ENCODE data around the gene PLEKHH1. TPM values are rescaled to one million over a fixed set of nuclear protein-coding genes. Genes with fewer than 3 reads are reported as not detected.

PLEKHH1 gene
- total RNA-seq, 1 experiment from 2014 or later = 35.3 TPM

DNA sequence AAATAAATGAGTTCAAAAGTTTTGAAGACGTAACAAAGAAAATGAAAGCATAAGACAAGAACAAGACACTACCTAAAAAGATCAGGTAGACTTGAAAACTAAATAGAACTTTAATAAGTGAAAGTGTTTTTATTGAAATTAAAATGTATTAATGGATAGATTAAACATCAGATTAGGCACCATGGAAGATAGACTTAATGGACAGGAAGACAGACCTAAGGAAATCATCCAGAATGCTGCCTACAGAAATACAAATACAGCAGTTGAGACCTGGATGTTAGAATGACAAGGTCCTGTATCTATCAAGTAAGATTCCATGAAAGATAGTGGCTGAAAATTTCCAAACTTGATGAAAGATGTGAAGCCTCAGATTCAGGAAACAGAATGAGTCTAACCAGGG lies 11.5 kb downstream of the PLEKHH1 start:
- Histone ChIP-seq H2AK5ac (ENCODE audit: insufficient read length, low read length) (no peak overlapping the region), H3K56ac (ENCODE audit: insufficient read length, low read depth, low read length) (no peak overlapping the region), H2BK20ac (ENCODE audit: low read depth, low read length, poor library complexity, severe bottlenecking) (no peak overlapping the region), H3K4me2 (ENCODE audit: insufficient read depth, insufficient read length, low read length) (no peak overlapping the region), H3K27me3 (ENCODE audit: insufficient read depth, low read length) (no peaks in the 10 kb centered on the region), H3K9me3 (ENCODE audit: control insufficient read depth, low read depth, low read length) (no peaks in the 10 kb centered on the region), H3K27ac (ENCODE audit: insufficient read length, low read depth, low read length) (no peak overlapping the region), H3K79me2 (ENCODE audit: insufficient read depth, low read length) (0 out of 2 replicates have a peak, but pooled peaks cover 3% of the 10 kb centered on the region), H3K4me1 (ENCODE audit: insufficient read depth, low read length) (peaks cover 3% of the 10 kb centered on the region; the same call in 1 of the 2 replicates), H2BK120ac (ENCODE audit: low read depth, low read length, poor library complexity, severe bottlenecking) (no peak overlapping the region), H4K20me1 (ENCODE audit: control insufficient read depth, insufficient read depth, insufficient read length) (no peaks in the 10 kb centered on the region), H3K4ac (ENCODE audit: low read depth, low read length) (no peak overlapping the region), H4K5ac (ENCODE audit: insufficient read length, low read depth, low read length) (no peak overlapping the region), H3K23me2 (ENCODE audit: insufficient read length, low read depth, low read length, poor library complexity, severe bottlenecking) (no peaks in the 10 kb centered on the region), H2AFZ (ENCODE audit: low read length) (no peak overlapping the region), H3K23ac (ENCODE audit: insufficient read length, low read depth, low read length) (no peak overlapping the region), H3K14ac (ENCODE audit: insufficient read depth, low read length) (no peak overlapping the region), H2BK12ac (ENCODE audit: insufficient read length, low read depth, low read length) (no peak overlapping the region), H3T11ph (ENCODE audit: low read length) (no peak overlapping the region), H3K18ac (ENCODE audit: insufficient read length, low read depth, low read length) (no peak overlapping the region), H3K79me1 (ENCODE audit: insufficient read depth, low read depth, low read length, poor library complexity, severe bottlenecking) (no peaks in the 10 kb centered on the region), H2BK5ac (ENCODE audit: insufficient read length, low read length) (no peak overlapping the region), H3K9ac (ENCODE audit: extremely low read depth, insufficient read length, low read length) (no peak overlapping the region), H4K8ac (replicated peaks; ENCODE audit: insufficient read length, low read depth, low read length) (no peak overlapping the region), H4K91ac (ENCODE audit: insufficient read length, low read depth, low read length) (no peak overlapping the region), H2BK15ac (ENCODE audit: low read depth, low read length) (no peak overlapping the region)
- Mint-ChIP-seq H3K36me3 (ENCODE audit: insufficient read depth in 1 of 3, low read depth in 3 of 3) (peaks cover 21 to 39% (median 35%) of the 10 kb centered on the region in 3 experiments; a peak in 6 of 7 replicates), H3K9me3 (peaks cover 0 to 2% of the 10 kb centered on the region in 2 experiments; a peak in 2 of 5 replicates), H3K4me3 (no peak overlapping the region), H3K27ac (no peak overlapping the region; a peak in 1 of 7 replicates), H3K4me1 (peaks cover 24 to 26% of the 10 kb centered on the region in 2 experiments), H3K27me3 (ENCODE audit: low read depth) (no peaks in the 10 kb centered on the region)
- DNase-seq = no peak
- no CpG with 5 or more reads among the region's 1 CpG for WGBS (ENCODE audit: extremely low coverage, insufficient read length, low lambda C conversion rate)
- TF ChIP-seq, protein P1, sequence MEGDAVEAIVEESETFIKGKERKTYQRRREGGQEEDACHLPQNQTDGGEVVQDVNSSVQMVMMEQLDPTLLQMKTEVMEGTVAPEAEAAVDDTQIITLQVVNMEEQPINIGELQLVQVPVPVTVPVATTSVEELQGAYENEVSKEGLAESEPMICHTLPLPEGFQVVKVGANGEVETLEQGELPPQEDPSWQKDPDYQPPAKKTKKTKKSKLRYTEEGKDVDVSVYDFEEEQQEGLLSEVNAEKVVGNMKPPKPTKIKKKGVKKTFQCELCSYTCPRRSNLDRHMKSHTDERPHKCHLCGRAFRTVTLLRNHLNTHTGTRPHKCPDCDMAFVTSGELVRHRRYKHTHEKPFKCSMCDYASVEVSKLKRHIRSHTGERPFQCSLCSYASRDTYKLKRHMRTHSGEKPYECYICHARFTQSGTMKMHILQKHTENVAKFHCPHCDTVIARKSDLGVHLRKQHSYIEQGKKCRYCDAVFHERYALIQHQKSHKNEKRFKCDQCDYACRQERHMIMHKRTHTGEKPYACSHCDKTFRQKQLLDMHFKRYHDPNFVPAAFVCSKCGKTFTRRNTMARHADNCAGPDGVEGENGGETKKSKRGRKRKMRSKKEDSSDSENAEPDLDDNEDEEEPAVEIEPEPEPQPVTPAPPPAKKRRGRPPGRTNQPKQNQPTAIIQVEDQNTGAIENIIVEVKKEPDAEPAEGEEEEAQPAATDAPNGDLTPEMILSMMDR (conservative IDR thresholded peaks at IDR 0.05) = no peak

Data from H9 (cell line).